GM19099 (cell line): Measurements from ENCODE around the gene TMEM163.

Experiments
- POLR2A ChIP-seq: IDR thresholded peaks from 3 replicates; pipeline ENCODE4 v1.6.1; 2011; ENCODE audit warnings: low read depth; ENCODE audit not compliant: insufficient read length; ENCODE audit errors: extremely low read depth

Gene TMEM163

GRCh38 chr2:134588556-134588955 is 130.2 kb downstream of the TMEM163 start:
- TF ChIP-seq POLR2A: no peak

GRCh38 chr2:134586326-134586965 is 132.4 kb downstream of the TMEM163 start:
- TF ChIP-seq POLR2A: no peak

GRCh38 chr2:134583997-134584520 is 134.7 kb downstream of the TMEM163 start:
- no peak for TF ChIP-seq POLR2A

- TF ChIP-seq POLR2A: no peak
Measured at GRCh38 chr2:134583462-134583861, 135.3 kb downstream of the TMEM163 start.

- TF ChIP-seq POLR2A: no peak
Measured at GRCh38 chr2:134582547-134582899, 136.3 kb downstream of the TMEM163 start.

DNA sequence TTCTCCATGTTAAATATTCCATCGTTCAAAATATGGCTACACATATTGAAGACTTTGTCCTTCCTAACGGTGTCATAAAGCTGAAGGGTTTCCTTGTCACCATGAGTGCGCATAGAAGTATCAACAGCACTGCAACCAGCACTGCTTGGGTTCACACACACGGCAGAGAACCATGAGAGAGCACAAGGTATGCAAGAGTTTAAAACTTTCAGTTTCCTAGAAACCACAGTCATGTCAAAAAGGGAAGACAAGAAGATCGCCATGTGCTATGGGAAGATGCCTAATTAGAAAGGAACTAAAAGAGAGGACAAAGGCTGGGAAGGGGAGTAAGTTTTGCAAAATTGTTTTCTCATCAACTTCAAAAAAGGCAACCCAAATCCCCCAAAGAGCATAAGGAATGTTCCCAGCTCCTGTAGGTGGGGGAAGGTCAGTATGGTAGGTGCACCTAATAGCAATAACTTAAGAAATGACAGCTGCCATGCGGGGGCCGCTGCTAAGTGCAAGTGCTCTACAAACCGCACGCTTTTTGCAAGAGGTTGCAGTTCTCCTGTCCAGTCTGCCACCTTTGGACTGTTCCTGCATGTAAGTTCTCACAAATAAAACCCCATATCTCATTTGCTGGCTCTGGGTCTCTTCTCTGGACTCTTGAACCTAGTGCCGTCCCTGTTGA is 136.8 kb downstream of the TMEM163 start:
- TF ChIP-seq POLR2A: no peak

GRCh38 chr2:134578316-134578715 is 140.5 kb downstream of the TMEM163 start:
- TF ChIP-seq POLR2A: no peak

DNA sequence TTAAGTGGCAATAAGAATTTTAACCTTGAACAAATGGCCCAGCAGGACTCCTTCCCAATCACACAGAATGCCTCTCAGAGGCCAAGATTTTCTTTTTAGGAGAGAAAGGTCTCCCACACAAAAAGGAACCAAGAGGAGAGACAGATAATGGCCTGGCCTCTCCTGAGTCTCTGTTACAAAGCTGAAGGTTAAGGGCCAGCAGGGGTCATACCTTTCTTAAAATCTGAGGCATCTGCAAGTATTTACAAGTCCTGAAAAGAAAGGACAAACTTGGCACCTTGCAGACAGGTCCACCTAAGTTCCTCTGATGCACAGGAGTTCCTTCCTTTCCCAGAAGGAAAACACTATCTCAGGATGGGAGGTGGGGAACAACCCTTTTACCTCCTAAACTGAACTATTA is 142.3 kb downstream of the TMEM163 start:
- TF ChIP-seq POLR2A: no peak

DNA sequence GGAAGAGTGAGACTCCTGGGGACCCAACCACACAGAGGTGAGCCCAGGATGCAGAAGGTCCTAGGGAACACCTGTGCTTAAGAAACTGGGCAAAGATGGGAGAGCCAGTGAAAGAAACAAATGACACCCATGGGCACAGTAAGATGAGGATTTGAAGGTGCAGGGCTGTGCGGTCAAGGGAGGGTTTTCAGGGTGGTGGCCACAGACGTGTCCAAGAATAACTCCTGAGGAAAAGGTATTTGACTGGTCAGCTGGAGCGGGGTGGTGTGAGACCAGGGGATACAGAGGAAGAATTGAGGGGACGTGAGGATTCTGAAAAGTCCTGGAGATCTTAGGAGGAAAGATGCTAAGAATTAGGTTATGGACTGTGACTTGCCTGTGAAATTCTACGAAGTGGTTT is 142.9 kb downstream of the TMEM163 start:
- TF ChIP-seq POLR2A: no peak

- no peak for TF ChIP-seq POLR2A
Measured at GRCh38 chr2:134574611-134575330, 144.0 kb downstream of the TMEM163 start.

- TF ChIP-seq POLR2A: no peak
Measured at GRCh38 chr2:134573724-134574123, 145.1 kb downstream of the TMEM163 start.

DNA sequence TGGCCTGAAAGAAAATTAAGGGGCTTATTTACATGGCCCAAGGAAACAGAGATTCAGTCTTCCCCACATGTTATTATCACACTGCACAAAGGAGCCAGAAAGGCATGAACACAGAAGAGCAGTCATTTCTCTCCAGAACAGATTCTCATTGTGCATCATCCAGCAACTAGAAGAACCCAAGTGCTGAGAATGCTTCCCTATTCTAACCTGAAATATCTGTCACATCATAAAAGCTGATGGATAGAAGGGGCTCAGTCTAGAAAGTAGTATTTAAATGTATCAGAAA is 145.8 kb downstream of the TMEM163 start:
- TF ChIP-seq POLR2A: no peak

GRCh38 chr2:134572314-134573084 is 146.3 kb downstream of the TMEM163 start:
- TF ChIP-seq POLR2A: no peak

GRCh38 chr2:134570676-134571075 is 148.1 kb downstream of the TMEM163 start:
- TF ChIP-seq POLR2A: no peak

DNA sequence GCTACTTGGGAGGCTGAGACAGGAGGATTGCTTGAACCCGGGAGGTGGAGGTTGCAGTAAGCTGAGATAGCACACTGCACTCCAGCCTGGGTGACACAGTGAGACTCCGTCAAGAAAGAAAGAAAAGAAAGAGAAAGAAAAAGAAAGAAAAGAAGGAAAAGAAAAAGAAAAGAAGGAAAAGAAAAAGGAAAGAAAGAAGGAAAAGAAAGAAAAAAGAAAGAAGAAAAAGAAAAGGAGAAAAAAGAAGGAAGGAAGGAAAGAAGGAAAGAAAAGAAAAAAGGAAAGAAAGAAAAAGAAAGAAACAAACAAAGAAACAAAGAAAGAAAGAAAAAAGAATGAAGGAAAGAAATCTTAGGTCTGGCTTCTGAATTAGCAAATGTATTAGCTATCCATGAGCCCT is 150.4 kb downstream of the TMEM163 start:
- no peak for TF ChIP-seq POLR2A

GRCh38 chr2:134567666-134568065 is 151.1 kb downstream of the TMEM163 start:
- no peak for TF ChIP-seq POLR2A

DNA sequence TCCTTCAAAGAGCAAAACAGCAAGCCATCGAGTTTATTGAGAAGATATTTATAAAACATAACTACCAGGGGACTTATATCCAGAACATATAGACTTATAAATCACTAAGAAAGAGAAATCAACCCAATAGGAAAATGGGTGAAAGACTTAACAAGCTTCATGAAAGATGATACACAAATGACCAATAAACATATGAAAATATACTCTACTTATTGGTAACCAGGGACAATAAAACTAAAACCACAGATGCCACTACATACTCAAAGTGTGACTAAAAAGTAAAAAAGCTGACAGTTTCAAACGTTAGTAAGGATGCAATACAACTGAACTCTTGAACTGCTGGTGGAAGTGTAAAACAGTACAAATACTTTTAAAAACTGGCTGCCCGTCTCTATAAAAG is 154.3 kb downstream of the TMEM163 start:
- no peak for TF ChIP-seq POLR2A
